K562 (cell line): ENCODE results near the gene ERN1. TPM values are rescaled to one million over a fixed set of nuclear protein-coding genes. Genes with fewer than 3 reads are reported as not detected.

Experiments
- ATAC-seq: fragments of 200-7000 bp; cut with Tn5 transposase; 3 replicates; pipeline ENCODE4 v1.9.1; 2020; ENCODE audit warnings: moderate library complexity
- BruUV-seq: library from RNA; stranded (reverse); fragments of 400-500 nt; replicated peaks from 2 replicates; lab custom pipeline; 2021; lab: Mats Ljungman, UMichigan
- CTCF ChIA-PET: fragments of 300-600 bp; formaldehyde crosslinking; extraction: SDS; loops from one replicate; lab custom pipeline; 2021; ENCODE audit warnings: low intra/inter-chr PET ratio; lab: Yijun Ruan, JAX
- POLR2A ChIA-PET: fragments of 300-600, 350-650 bp; sonication (Branson Sonifier 250); formaldehyde crosslinking; extraction: SDS; loops from one replicate; lab custom pipeline; 2021; ENCODE audit warnings: antibody characterized with exemption, inconsistent platforms; lab: Yijun Ruan, JAX
- DNase-seq, 4 experiments: peaks; one replicate each; pipeline versions ENCODE4 v3.0.0 to v3.0.0-alpha.2; 2011 to 2018; ENCODE audit warnings: low spot score in 3 of 4, mixed read lengths in 3 of 4; ENCODE audit errors: extremely low read depth in 1 of 4
- FAIRE-seq: peaks from 2 replicates; lab custom pipeline; 2011; peaks lifted over from hg19 to GRCh38; lab: Jason Lieb, UNC
- H2AFZ ChIP-seq: 2 replicates; pipeline ENCODE4 v1.6.0; 2011; ENCODE audit warnings: low read depth, low read length, control low read depth, inconsistent platforms
- H3K27ac ChIP-seq: fragments of 200-600 bp; 3 replicates; pipeline ENCODE4 v1.8.0; 2011; ENCODE audit warnings: low read depth, mild to moderate bottlenecking, control low read depth, inconsistent platforms, low read length, moderate library complexity, mixed read lengths; ENCODE audit errors: extremely low read depth
- H3K27me3 ChIP-seq, 2 experiments: fragments of 300-600 bp in 1 of 2; 2 replicates in 1 of 2; 3 replicates in 1 of 2; pipeline versions ENCODE4 v1.6.0 to v1.8.0; 2011; ENCODE audit warnings: inconsistent platforms in 2 of 2, low read length in 2 of 2, mild to moderate bottlenecking in 1 of 2, mixed read lengths in 1 of 2, moderate library complexity in 1 of 2; ENCODE audit not compliant: control insufficient read depth in 2 of 2, insufficient read depth in 2 of 2
- H3K36me3 ChIP-seq: fragments of 300-600 bp; 3 replicates; pipeline ENCODE4 v1.8.0; 2011; ENCODE audit warnings: mild to moderate bottlenecking, low read length, inconsistent platforms; ENCODE audit not compliant: control insufficient read depth, insufficient read depth
- H3K4me1 ChIP-seq, 2 experiments: fragments of 200-600 bp in 1 of 2; replicated peaks in 1 of 2; 2 replicates in 1 of 2; 3 replicates in 1 of 2; pipeline versions ENCODE4 v1.5.1 to v1.8.0; 2011; ENCODE audit warnings: inconsistent platforms in 2 of 2, low read length in 2 of 2, mild to moderate bottlenecking in 1 of 2, mixed read lengths in 1 of 2, moderate library complexity in 1 of 2; ENCODE audit not compliant: control insufficient read depth in 2 of 2, insufficient read depth in 2 of 2
- H3K4me2 ChIP-seq: 2 replicates; pipeline ENCODE4 v1.6.1; 2011; ENCODE audit warnings: low read length, control low read depth, inconsistent platforms, mixed read lengths; ENCODE audit not compliant: insufficient read depth
- H3K4me3 ChIP-seq: fragments of 200-600 bp; sonication (generic), shearing (Covaris generic); 2 replicates; pipeline ENCODE4 v1.5.1; 2016; ENCODE audit warnings: control low read depth, inconsistent platforms
- H3K79me2 ChIP-seq: fragments of 200-600 bp; 3 replicates; pipeline ENCODE4 v1.8.0; 2011; ENCODE audit warnings: low read length, inconsistent platforms; ENCODE audit not compliant: control insufficient read depth, insufficient read depth
- H3K9ac ChIP-seq, 2 experiments: 2 replicates each; pipeline versions ENCODE4 v1.6.0 to v1.6.1; 2011; ENCODE audit warnings: low read depth in 2 of 2, low read length in 2 of 2, control low read depth in 1 of 2, inconsistent platforms in 1 of 2, mild to moderate bottlenecking in 1 of 2, mixed read lengths in 1 of 2; ENCODE audit not compliant: insufficient read depth in 1 of 2
- H3K9me1 ChIP-seq: one replicate; pipeline ENCODE4 v1.6.0; 2011; ENCODE audit warnings: inconsistent platforms, mild to moderate bottlenecking, low read length, moderate library complexity; ENCODE audit not compliant: control insufficient read depth, insufficient read depth
- H3K9me3 ChIP-seq: replicated peaks from 2 replicates; pipeline ENCODE4 v1.5.1; 2011; ENCODE audit warnings: low read depth, low read length, inconsistent platforms; ENCODE audit not compliant: control insufficient read depth, insufficient read depth
- H4K20me1 ChIP-seq: replicated peaks from 2 replicates; pipeline ENCODE4 v1.6.1; 2011; ENCODE audit warnings: low read length, inconsistent platforms, mixed read lengths; ENCODE audit not compliant: control insufficient read depth, insufficient read depth
- ADNP ChIP-seq: fragments of 200-800 bp; sonication (Bioruptor generic); IDR thresholded peaks from 2 replicates; pipeline ENCODE4 v1.6.1; 2016; ENCODE audit warnings: missing genetic modification characterization, missing compliant biosample characterization
- AFF1 ChIP-seq, 2 experiments: fragments of 450-650 bp; IDR thresholded peaks; 2 replicates each; pipeline ENCODE4 v1.6.1; 2018; ENCODE audit warnings: mild to moderate bottlenecking in 2 of 2, low read depth in 1 of 2; ENCODE audit not compliant: partially characterized antibody in 2 of 2
- CREB3L1 ChIP-seq: fragments of 450-650 bp; IDR thresholded peaks from 2 replicates; pipeline ENCODE4 v1.6.1; 2014; ENCODE audit warnings: low read depth, mild to moderate bottlenecking, moderate library complexity, borderline replicate concordance
- ERF ChIP-seq: fragments of 450-650 bp; formaldehyde crosslinking; IDR thresholded peaks from 2 replicates; pipeline ENCODE4 v1.4.0; 2020; ENCODE audit warnings: mild to moderate bottlenecking, mixed read lengths
- LEF1 ChIP-seq: fragments of 450-650 bp; IDR thresholded peaks from 2 replicates; pipeline ENCODE4 v1.6.1; 2016; ENCODE audit warnings: mild to moderate bottlenecking
- MXI1 ChIP-seq: IDR thresholded peaks from 2 replicates; pipeline ENCODE4 v1.6.1; 2011; ENCODE audit warnings: low read depth, mild to moderate bottlenecking, improper control_type of control experiment, low read length
- NR2C1 ChIP-seq, 2 experiments: fragments of 450-650 bp; IDR thresholded peaks; 2 replicates each; pipeline ENCODE4 v1.6.1; 2017; ENCODE audit warnings: mild to moderate bottlenecking in 2 of 2, antibody characterized with exemption in 1 of 2, inconsistent platforms in 1 of 2, missing compliant biosample characterization in 1 of 2, missing genetic modification characterization in 1 of 2
- NR4A1 ChIP-seq, 2 experiments: fragments of 250-450 bp in 1 of 2; fragments of 450-650 bp in 1 of 2; sonication (Bioruptor Pico) in 1 of 2; IDR thresholded peaks; 2 replicates each; pipeline versions ENCODE4 v1.4.0 to v1.6.1; 2016 to 2020; ENCODE audit warnings: mild to moderate bottlenecking in 2 of 2, missing compliant biosample characterization in 1 of 2, missing genetic modification characterization in 1 of 2, moderate library complexity in 1 of 2
- PHF8 ChIP-seq: fragments of 200-600 bp; sonication (generic); IDR thresholded peaks from 2 replicates; pipeline ENCODE4 v1.6.1; 2012; ENCODE audit warnings: mixed run types, mild to moderate bottlenecking, inconsistent platforms, low read length, moderate library complexity, borderline replicate concordance
- WGBS: fragments of 100-300 bp; shearing (Covaris generic); methylation state at CpG from one replicate; pipeline ENCODE4 v1.1.6; 2016; ENCODE audit warnings: low coverage, mixed read lengths; ENCODE audit not compliant: insufficient coverage; ENCODE audit errors: missing lambda C conversion rate; 5-methylcytosine and 5-hydroxymethylcytosine counted together
- in situ Hi-C: fragments of 300-500 bp; cut with MboI; formaldehyde crosslinking; loops from 4 replicates; pipeline ENCODE4 v1.15.0; 2018; ENCODE audit warnings: inconsistent platforms, mixed read lengths
- intact Hi-C: fragments of 100-400 bp; cut with micrococcal nuclease; formaldehyde crosslinking; loops from 2 replicates; pipeline ENCODE4 v1.14.2; 2022
- polyA plus RNA-seq, 8 experiments: library from polyadenylated mRNA; depleted of rRNA in 4 of 8; stranded (reverse) in 5 of 8; unstranded in 3 of 8; fragments of >200 nt; fragmentation: Nextera tagmentation in 2 of 8; fragmentation: Illumina TruSeq in 1 of 8; extraction: Ambion mirVana in 2 of 8; extraction: Trizol in 1 of 8; gene quantifications; 2 replicates each; pipeline versions ENCODE4 v1.2.1 to v1.2.3, GENCODE V29; 2011 to 2014; ENCODE audit warnings: inconsistent platforms in 1 of 8, missing spikeins in 1 of 8
- total RNA-seq, 7 experiments: library from RNA; depleted of rRNA in 6 of 7; stranded (reverse); fragments of >200 nt in 6 of 7; fragmentation: Illumina TruSeq in 2 of 7; extraction: Trizol in 2 of 7; gene quantifications; 2 replicates each; pipeline versions ENCODE4 v1.2.1 to v1.2.3, GENCODE V29; 2011 to 2021; ENCODE audit warnings: low replicate concordance in 1 of 7

The ERN1 gene
- total and polyA plus RNA-seq, 9 of the 15 experiments (the other 6 are each of a cell fraction or from before 2014, with no cell fraction given) = 2.1 to 22.5 (median 7.3) TPM

DNA sequence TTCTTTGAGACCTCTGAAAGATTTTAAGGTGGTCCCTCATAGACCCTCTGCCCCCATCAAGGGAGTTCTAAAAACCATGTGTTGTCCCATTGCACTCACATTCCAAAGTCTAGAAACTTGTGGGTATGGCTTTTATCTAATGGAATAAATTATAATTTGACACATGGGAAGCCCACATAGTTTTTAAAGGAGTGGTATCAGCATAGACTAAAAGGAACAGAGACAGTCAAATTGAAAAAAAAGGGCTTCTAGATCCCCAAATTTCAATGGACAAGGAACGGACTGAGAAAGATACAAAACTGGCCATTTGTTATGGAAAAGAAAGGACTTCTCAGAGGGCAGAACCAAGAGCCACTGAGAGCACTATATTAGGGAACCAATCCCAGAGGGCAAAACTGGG, 60.8 kb downstream of the ERN1 start:
- DNase-seq (no peak), FAIRE-seq (no peak), ATAC-seq (no peak)
- Histone ChIP-seq H4K20me1 (no peaks in the 10 kb centered on the region), H3K36me3 (peaks cover 47% of the 10 kb centered on the region), H3K4me2 (no peak overlapping the region), H3K9ac (no peak overlapping the region), H3K9me1 (no peaks in the 10 kb centered on the region), H3K9me3 (peaks cover 5% of the 10 kb centered on the region; the same call in 1 of the 2 replicates), H2AFZ (no peak overlapping the region), H3K27ac (no peak overlapping the region), H3K79me2 (no peaks in the 10 kb centered on the region), H3K4me1 (no peaks in the 10 kb centered on the region; a peak in 1 of 5 replicates), H3K27me3 (no peaks in the 10 kb centered on the region), H3K4me3 (no peak overlapping the region)
- ChIA-PET CTCF (no interaction called here), POLR2A (interaction anchor here (0.7 to 2.1 kb wide), 4 partner anchors 12 to 111 kb away, joined by 3 to 8 read pairs (median 6); no protein-coding TSS in a partner anchor)
- intact Hi-C loops = loop anchor here (10.0 kb wide), 1 partner anchor 216 kb away; no protein-coding TSS in a partner anchor
- in situ Hi-C loops = no loop called here
- 80% methylated on average over 1 of the region's 1 CpG for WGBS
- TF ChIP-seq ADNP (peak; percentile 48), CREB3L1 (no peak)
- BruUV-seq = no TSS peak

DNA sequence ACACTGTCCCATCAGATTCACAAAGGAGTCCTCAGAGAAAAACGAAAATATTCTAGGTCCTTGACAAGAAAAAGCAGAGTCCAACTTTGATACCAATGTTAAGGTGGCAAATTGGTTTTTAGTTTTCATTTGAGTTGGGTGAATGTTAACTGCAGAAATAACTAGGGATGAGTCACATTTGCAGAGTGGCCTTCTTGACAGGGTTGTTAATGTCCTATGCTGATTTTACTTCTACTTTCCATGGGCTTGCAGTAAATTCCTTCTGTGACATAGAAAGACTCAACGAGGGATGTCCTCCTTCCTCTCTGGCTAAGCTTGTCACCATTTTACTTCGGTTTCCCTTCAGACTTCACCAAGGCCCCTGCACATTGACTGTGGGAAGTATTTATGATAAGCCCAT, 62.3 kb downstream of the ERN1 start:
- CTCF ChIA-PET = no interaction called here
- no peaks in the 10 kb centered on the region for H3K79me2 ChIP-seq
- ATAC-seq (no peak), DNase-seq (no peak), FAIRE-seq (no peak)
- POLR2A ChIA-PET = interaction anchor here (0.6 to 2.1 kb wide), 4 partner anchors 13 to 78 kb away, joined by 3 to 8 read pairs (median 6); no protein-coding TSS in a partner anchor
- TF ChIP-seq AFF1 (IDR thresholded peaks at IDR 0.05; ENCODE audit: low read depth in 1 of 2, partially characterized antibody in 2 of 2) (no peak), LEF1 (no peak), NR2C1 (IDR thresholded peaks at IDR 0.05) (no peak), NR2C1 (tag; IDR thresholded peaks at IDR 0.05) (no peak), MXI1 (no peak), NR4A1 (CRISPR knock-in tag; IDR thresholded peaks at IDR 0.05) (no peak), NR4A1 (tag; IDR thresholded peaks at IDR 0.05) (no peak), ERF (CRISPR knock-in tag) (no peak), PHF8 (no peak)
- no TSS peak for BruUV-seq
- no peak overlapping the region for H3K9ac ChIP-seq
- peaks cover 43% of the 10 kb centered on the region for H3K36me3 ChIP-seq
- no peak overlapping the region for H3K4me3 ChIP-seq
- H3K27ac ChIP-seq = no peak overlapping the region
- no peak overlapping the region for H3K4me2 ChIP-seq
- no peaks in the 10 kb centered on the region for H4K20me1 ChIP-seq
- in situ Hi-C loops (no loop called here), intact Hi-C loops (loop anchor here (10.0 kb wide), 1 partner anchor 217 kb away; no protein-coding TSS in a partner anchor)
- peaks cover 0 to 4% of the 10 kb centered on the region in 2 experiments; a peak in 2 of 5 replicates for H3K4me1 ChIP-seq
- no peaks in the 10 kb centered on the region for H3K9me1 ChIP-seq
- H2AFZ ChIP-seq = no peak overlapping the region
- H3K9me3 ChIP-seq = peaks cover 5% of the 10 kb centered on the region; the same call in 1 of the 2 replicates
- H3K27me3 ChIP-seq = no peaks in the 10 kb centered on the region
- WGBS = 45% methylated on average over 3 of the region's 3 CpGs
